ENCODE measurements around the gene PCNA. TPM values are rescaled to one million over a fixed set of nuclear protein-coding genes. Genes with fewer than 3 reads are reported as not detected.

PCNA gene
- 100 to 1,000 TPM in 1 of 9 donors, 10 to 100 TPM in 8; 40.8 to 106 (median 48.6) TPM for total RNA-seq
- 10 to 100 TPM; 23.5 to 63.8 (median 31.5) TPM for polyA plus RNA-seq
- long read RNA-seq, donor 1, transcript PCNA-201 (6 exons, 1,344 nt), result major isoform, 36 of 44 reads
- long read RNA-seq, donor 1, transcript PCNA-202 (7 exons, 1,359 nt), result minor isoform, 8 of 44 reads
- long read RNA-seq, donor 1, partial matches to known transcripts, result 0 of 44 reads
- long read RNA-seq, donor 1, other reads (novel, unspliced or antisense), result 0 of 44 reads
- long read RNA-seq, donor 2, transcript PCNA-201 (6 exons, 1,344 nt), result major isoform, 12 of 13 reads
- long read RNA-seq, donor 2, partial matches to known transcripts, result 0 of 13 reads
- long read RNA-seq, donor 2, other reads (novel, unspliced or antisense), result 0 of 13 reads
- long read RNA-seq, donor 3, transcript PCNA-201 (6 exons, 1,344 nt), result major isoform, 12 of 21 reads
- long read RNA-seq, donor 3, partial matches to known transcripts, result 6 of 21 reads
- long read RNA-seq, donor 3, other reads (novel, unspliced or antisense), result 0 of 21 reads
- long read RNA-seq, donor 4, transcript PCNA-202 (7 exons, 1,359 nt), result minor isoform, 15 of 33 reads
- long read RNA-seq, donor 4, transcript PCNA-201 (6 exons, 1,344 nt), result major isoform, 17 of 33 reads
- long read RNA-seq, donor 4, partial matches to known transcripts, result 0 of 33 reads
- long read RNA-seq, donor 4, other reads (novel, unspliced or antisense), result 1 of 33 reads
- long read RNA-seq, donor 5, transcript PCNA-202 (7 exons, 1,359 nt), result minor isoform, 26 of 56 reads
- long read RNA-seq, donor 5, transcript PCNA-201 (6 exons, 1,344 nt), result major isoform, 29 of 56 reads
- long read RNA-seq, donor 5, partial matches to known transcripts, result 0 of 56 reads
- long read RNA-seq, donor 5, other reads (novel, unspliced or antisense), result 1 of 56 reads
- long read RNA-seq, donor 6, transcript PCNA-202 (7 exons, 1,359 nt), result minor isoform, 17 of 39 reads
- long read RNA-seq, donor 6, transcript PCNA-201 (6 exons, 1,344 nt), result major isoform, 18 of 39 reads
- long read RNA-seq, donor 6, partial matches to known transcripts, result 2 of 39 reads
- long read RNA-seq, donor 6, other reads (novel, unspliced or antisense), result 2 of 39 reads
- long read RNA-seq, donor 7, transcript PCNA-201 (6 exons, 1,344 nt), result major isoform, 13 of 14 reads
- long read RNA-seq, donor 7, partial matches to known transcripts, result 0 of 14 reads
- long read RNA-seq, donor 7, other reads (novel, unspliced or antisense), result 0 of 14 reads
- long read RNA-seq, donor 8, transcript PCNA-201 (6 exons, 1,344 nt), result major isoform, 49 of 60 reads
- long read RNA-seq, donor 8, transcript PCNA-202 (7 exons, 1,359 nt), result minor isoform, 6 of 60 reads
- long read RNA-seq, donor 8, partial matches to known transcripts, result 5 of 60 reads
- long read RNA-seq, donor 8, other reads (novel, unspliced or antisense), result 0 of 60 reads
- long read RNA-seq, donor 9, transcript PCNA-202 (7 exons, 1,359 nt), result minor isoform, 5 of 16 reads
- long read RNA-seq, donor 9, transcript PCNA-201 (6 exons, 1,344 nt), result major isoform, 11 of 16 reads
- long read RNA-seq, donor 9, partial matches to known transcripts, result 0 of 16 reads
- long read RNA-seq, donor 9, other reads (novel, unspliced or antisense), result 0 of 16 reads
- long read RNA-seq, donor 10, transcript PCNA-201 (6 exons, 1,344 nt), result major isoform, 9 of 10 reads
- long read RNA-seq, donor 10, partial matches to known transcripts, result 0 of 10 reads
- long read RNA-seq, donor 10, other reads (novel, unspliced or antisense), result 0 of 10 reads

DNA sequence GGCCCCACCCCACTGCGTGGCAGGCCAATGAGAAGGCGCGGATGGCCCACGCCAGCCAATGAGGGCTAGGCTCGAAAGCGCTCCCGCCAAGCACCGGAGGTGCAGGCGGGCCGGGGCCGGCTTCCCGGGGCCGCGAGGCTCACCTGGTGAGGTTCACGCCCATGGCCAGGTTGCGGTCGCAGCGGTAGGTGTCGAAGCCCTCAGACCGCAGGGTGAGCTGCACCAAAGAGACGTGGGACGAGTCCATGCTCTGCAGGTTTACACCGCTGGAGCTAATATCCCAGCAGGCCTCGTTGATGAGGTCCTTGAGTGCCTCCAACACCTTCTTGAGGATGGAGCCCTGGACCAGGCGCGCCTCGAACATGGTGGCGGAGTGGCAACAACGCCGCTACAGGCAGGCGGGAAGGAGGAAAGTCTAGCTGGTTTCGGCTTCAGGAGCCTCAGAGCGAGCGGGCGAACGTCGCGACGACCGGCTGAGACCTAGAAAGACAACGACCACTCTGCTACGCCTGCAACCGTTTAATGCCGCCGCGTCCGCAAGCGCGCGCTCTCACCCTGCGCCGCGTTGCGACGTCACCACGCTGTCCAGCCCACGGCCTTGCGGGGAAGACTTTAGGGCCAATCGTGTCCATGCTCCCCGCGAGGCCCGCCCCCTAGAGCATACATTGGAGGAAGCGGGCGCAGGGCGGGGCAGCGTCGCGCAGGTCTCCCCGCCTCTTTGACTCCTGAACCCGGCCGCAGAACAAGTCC lies at the start of gene PCNA:
PCNA (minus strand) TSS at position 524 of the 750 bp plus-strand sequence; CDS start at position 364, 160 bp downstream.
- H3K36me3 ChIP-seq (replicated peaks in 1 of 2), result peaks cover 0 to 27% of the 10 kb centered on the region in 2 donors
- DNase-seq, result peak; percentile 95 to 99 (median 97)
- intact Hi-C loops (cut with DNase I), result no loop called here
- H3K4me3 ChIP-seq, result peak within 1 kb of the TSS; percentile 54 to 85 (median 72)
- no peaks in the 10 kb centered on the region for H3K27me3 ChIP-seq
- H3K27ac ChIP-seq, result peak within 1 kb of the TSS; percentile 70 to 95 (median 88)
- H3K4me1 ChIP-seq (replicated peaks in 1 of 2), result peaks cover 10 to 23% of the 10 kb centered on the region in 2 donors
- H3K9me3 ChIP-seq (replicated peaks in 1 of 3), result no peaks in the 10 kb centered on the region
- WGBS, 4 donors, result 0 to 1% (median 0%) methylated on average over 5 to 71 of the region's 71 CpGs
- TF ChIP-seq CTCF (IDR thresholded peaks at IDR 0.05) (peak in 3 of 6 experiments; percentile 7 to 24 (median 17)), POLR2A (IDR thresholded peaks at IDR 0.05) (peak; percentile 68 to 96)

- peak in 5 of 7 donors; percentile 23 to 69 (median 47) for DNase-seq
- no peaks in the 10 kb centered on the region for H3K9me3 ChIP-seq (replicated peaks in 1 of 3)
- peak overlapping the region in 2 of 5 donors; percentile 35 to 74 for H3K27ac ChIP-seq
- peaks cover 23 to 57% of the 10 kb centered on the region in 2 donors for H3K4me1 ChIP-seq (replicated peaks in 1 of 2)
- intact Hi-C loops (cut with DNase I), result no loop called here
- TF ChIP-seq POLR2A (IDR thresholded peaks at IDR 0.05) (no peak), CTCF (IDR thresholded peaks at IDR 0.05) (no peak)
- no peaks in the 10 kb centered on the region for H3K36me3 ChIP-seq (replicated peaks in 1 of 2)
- H3K27me3 ChIP-seq, result no peaks in the 10 kb centered on the region
- no peak overlapping the region for H3K4me3 ChIP-seq
- WGBS, 4 donors, result 20 to 40% (median 23%) methylated on average over 3 of the region's 3 CpGs
Observed at GRCh38 chr20:5168651-5169396, 49.1 kb upstream of the PCNA start.

All from adrenal gland (tissue), 19 donors.